ENCODE measurements around the gene OLFML3.
A peak's percentile ranks its signal among the peaks of the same experiment; 100 is the strongest.

Gene OLFML3, protein sequence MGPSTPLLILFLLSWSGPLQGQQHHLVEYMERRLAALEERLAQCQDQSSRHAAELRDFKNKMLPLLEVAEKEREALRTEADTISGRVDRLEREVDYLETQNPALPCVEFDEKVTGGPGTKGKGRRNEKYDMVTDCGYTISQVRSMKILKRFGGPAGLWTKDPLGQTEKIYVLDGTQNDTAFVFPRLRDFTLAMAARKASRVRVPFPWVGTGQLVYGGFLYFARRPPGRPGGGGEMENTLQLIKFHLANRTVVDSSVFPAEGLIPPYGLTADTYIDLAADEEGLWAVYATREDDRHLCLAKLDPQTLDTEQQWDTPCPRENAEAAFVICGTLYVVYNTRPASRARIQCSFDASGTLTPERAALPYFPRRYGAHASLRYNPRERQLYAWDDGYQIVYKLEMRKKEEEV

GRCh38 chr1:113978863-113979702, at the start of gene OLFML3:
Gene OLFML3, plus strand, starts transcription at chr1:113979474. Its CDS starts 43 bp downstream, at chr1:113979517.
- DNase-seq (ENCODE audit: low read depth in 3 of 3) = peak; percentile 9 to 46 (median 22)

- DNase-seq (ENCODE audit: low read depth in 3 of 3) = peak; percentile 26 to 51 (median 38)
Measured at GRCh38 chr1:113929750-113930498, 49.4 kb upstream of the OLFML3 start.

DNA sequence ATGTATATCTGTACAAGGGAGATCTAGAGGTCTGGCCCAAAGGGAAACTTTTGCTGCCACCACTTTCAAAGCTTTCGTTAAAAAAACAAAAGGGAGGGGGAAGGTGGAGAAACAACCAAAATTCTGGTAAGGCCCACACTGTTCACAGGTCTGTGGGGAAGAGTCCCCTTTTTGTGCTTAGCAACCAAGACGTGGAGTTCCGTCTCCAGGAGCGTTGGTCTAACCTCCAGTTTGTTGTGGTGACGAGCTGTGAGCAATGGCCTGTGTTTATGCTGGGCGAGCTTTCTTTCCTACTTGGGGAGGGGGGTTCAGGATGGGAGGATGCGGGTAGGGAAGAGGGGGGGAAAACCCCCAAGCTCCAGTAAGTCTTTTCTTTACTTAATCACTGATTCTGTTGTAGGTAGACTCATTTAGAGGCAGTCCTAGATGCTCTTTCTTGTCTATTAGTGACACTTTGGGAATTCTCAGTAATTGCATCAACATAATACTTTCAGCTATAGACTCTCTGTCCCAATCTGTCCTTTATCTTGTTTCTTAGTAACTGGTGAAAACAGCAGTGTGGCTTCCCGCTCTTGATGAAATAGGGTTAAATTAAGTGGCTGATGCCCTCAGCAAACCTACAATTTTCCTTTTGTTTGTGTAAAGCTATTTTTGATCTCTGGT, 48.6 kb upstream of the OLFML3 start:
- DNase-seq (ENCODE audit: low read depth in 3 of 3) = peak; percentile 25 to 60 (median 45)

DNA sequence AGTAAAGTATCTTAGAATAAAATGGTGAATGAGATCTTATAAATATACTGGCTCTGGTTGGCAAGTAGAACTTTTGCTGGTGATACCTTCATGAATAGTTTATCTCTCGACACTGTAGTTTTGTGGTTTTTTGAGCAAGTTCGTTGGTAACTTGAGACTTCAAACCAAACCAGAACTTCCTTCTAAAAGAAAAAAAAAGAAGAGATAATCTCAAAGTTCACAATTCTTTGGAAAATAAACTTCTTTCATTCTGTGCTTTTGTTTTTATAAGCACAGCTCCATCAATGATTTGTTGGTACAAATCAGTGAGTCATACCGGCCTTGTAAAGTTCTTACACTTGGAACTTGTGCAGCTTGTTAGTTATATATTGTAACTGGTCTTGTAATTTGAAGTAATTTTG, 47.8 kb upstream of the OLFML3 start:
- DNase-seq (ENCODE audit: low read depth in 3 of 3) = no peak

DNA sequence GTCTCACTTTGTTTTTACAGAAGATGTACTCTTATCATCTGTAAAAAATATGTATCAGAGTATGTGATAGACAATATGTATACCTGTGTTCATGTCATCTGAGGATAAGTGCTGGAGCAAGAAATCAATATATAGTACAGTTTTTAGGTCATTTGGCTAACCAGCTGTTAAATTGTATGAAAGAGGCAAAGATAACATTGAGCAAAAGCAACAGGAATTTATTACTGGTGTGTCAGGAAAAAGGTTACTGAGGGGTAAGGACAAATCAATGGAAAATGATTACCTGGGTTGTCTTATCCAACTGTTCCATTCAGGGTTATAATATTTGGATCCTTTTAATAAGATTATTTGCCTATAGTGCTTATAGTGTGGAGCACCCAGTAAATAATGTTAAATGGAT, 45.3 kb upstream of the OLFML3 start:
- no peak for DNase-seq (ENCODE audit: low read depth in 3 of 3)

GRCh38 chr1:113934511-113935055, 44.7 kb upstream of the OLFML3 start:
- DNase-seq (ENCODE audit: low read depth in 3 of 3) = no peak

- DNase-seq (ENCODE audit: low read depth in 3 of 3) = no peak
Measured at GRCh38 chr1:113935176-113935575, 44.1 kb upstream of the OLFML3 start.

DNA sequence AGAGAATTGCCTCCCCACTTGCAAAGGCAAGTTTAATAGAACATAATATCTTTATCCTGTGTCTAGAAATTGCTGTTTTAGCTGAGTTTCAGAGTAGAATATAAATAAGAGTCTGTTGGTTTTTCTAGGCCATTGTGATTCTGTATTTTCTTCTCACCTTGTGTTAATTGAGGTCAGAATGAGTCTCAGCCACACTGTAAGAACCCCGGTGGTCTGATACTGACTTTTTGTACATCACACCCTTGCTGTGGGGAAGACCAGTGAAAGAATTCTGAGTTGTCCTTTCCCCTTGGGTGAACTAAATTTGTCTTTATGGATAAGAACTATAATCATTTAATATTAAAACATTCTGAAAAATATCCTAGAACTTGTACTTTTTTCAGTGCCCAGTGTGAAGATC, 43.3 kb upstream of the OLFML3 start:
- no peak for DNase-seq (ENCODE audit: low read depth in 3 of 3)

DNA sequence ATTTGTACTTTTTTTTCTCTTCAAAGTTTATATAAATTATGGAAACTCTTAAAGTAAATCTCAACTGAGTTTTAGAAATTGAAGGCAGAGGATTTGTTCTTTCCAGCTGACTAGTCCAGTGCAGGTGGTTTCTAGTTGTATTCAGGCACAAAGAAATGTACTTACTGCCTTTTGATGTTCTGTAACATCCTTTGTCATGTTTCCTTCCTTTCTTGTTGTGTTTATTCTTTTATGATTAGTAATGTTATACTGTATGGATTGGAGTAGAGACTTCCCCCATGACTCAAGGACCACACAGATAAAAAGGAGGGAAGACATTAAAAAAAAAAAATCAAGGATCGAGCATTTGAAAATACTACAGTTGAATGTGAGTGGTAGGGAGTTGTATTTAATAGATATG, 42.1 kb upstream of the OLFML3 start:
- no peak for DNase-seq (ENCODE audit: low read depth in 3 of 3)

DNA sequence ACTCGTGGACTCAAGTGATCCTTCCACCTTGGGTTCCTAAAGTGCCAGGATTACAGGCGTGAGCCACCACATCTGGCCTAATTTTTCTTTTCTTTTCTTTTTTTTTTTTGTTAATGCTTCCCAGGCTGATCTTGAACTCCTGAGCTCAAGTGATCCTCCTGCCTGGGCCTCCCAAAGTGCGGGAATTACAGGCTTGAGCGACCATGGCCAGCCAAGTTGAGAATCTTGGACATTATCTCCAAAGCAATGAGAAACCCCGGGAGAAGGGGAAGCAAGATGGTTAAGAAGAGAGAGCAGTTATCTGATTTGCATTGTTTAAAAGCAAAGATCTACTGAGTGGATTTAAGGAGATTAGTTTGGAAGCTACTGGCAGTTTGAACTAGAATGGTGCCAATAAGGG, 41.1 kb upstream of the OLFML3 start:
- no peak for DNase-seq (ENCODE audit: low read depth in 3 of 3)

DNA sequence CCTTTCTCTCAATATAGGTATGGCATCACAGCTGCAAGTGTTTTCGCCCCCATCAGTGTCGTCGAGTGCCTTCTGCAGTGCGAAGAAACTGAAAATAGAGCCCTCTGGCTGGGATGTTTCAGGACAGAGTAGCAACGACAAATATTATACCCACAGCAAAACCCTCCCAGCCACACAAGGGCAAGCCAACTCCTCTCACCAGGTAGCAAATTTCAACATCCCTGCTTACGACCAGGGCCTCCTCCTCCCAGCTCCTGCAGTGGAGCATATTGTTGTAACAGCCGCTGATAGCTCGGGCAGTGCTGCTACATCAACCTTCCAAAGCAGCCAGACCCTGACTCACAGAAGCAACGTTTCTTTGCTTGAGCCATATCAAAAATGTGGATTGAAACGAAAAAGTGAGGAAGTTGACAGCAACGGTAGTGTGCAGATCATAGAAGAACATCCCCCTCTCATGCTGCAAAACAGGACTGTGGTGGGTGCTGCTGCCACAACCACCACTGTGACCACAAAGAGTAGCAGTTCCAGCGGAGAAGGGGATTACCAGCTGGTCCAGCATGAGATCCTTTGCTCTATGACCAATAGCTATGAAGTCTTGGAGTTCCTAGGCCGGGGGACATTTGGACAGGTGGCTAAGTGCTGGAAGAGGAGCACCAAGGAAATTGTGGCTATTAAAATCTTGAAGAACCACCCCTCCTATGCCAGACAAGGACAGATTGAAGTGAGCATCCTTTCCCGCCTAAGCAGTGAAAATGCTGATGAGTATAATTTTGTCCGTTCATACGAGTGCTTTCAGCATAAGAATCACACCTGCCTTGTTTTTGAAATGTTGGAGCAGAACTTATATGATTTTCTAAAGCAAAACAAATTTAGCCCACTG, 38.7 kb upstream of the OLFML3 start:
- peak in 2 of 3 experiments; percentile 12 to 38 for DNase-seq (ENCODE audit: low read depth in 3 of 3)

DNA sequence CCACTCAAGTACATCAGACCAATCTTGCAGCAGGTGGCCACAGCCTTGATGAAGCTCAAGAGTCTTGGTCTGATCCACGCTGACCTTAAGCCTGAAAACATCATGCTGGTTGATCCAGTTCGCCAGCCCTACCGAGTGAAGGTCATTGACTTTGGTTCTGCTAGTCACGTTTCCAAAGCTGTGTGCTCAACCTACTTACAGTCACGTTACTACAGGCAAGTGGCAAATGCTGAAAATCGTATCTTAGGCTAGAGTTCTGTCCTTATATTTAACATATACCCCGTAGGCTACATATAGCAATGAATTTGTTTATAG, 38.1 kb upstream of the OLFML3 start:
- no peak for DNase-seq (ENCODE audit: low read depth in 3 of 3)

- DNase-seq (ENCODE audit: low read depth in 3 of 3) = no peak
Measured at GRCh38 chr1:113942527-113942926, 36.7 kb upstream of the OLFML3 start.

GRCh38 chr1:113943028-113943811, 36.1 kb upstream of the OLFML3 start:
- DNase-seq (ENCODE audit: low read depth in 3 of 3) = no peak

DNA sequence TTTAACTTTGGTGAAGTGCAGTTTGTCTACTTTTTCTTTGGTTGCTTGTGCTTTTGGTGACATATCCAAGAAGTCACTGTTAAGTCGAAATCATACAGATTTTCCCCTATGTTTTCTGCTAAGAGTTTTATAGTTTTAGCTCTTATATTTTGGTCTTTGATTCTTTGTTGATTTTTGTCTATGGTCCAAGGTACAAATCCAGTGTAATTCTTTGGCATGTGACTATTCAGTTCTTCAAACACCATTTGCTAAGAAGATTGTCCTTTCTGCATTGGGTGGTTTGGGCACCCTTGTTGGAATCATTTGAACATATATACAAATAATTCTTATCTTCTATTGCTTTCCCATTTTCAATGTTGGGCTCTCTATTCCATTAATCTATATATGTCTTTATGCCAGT, 33.9 kb upstream of the OLFML3 start:
- no peak for DNase-seq (ENCODE audit: low read depth in 3 of 3)

DNA sequence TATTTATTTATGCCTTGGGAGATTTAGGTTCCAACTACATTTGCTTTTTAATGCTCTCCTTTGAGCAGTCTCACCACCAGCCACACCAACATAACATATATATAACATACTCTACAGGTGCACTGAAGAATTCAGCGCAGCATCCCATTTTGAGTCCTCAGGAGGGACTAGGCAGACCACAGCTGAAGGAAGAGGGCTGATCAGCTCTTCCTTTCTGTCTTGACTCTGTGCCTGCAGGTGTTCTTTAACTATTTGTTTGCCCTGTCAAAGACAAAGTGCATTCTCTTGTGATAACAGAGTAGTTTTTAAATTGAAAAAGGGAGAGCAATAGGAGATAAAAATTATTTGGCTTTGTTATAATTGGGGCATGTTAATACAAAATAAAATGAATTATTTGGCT, 33.2 kb upstream of the OLFML3 start:
- no peak for DNase-seq (ENCODE audit: low read depth in 3 of 3)

DNA sequence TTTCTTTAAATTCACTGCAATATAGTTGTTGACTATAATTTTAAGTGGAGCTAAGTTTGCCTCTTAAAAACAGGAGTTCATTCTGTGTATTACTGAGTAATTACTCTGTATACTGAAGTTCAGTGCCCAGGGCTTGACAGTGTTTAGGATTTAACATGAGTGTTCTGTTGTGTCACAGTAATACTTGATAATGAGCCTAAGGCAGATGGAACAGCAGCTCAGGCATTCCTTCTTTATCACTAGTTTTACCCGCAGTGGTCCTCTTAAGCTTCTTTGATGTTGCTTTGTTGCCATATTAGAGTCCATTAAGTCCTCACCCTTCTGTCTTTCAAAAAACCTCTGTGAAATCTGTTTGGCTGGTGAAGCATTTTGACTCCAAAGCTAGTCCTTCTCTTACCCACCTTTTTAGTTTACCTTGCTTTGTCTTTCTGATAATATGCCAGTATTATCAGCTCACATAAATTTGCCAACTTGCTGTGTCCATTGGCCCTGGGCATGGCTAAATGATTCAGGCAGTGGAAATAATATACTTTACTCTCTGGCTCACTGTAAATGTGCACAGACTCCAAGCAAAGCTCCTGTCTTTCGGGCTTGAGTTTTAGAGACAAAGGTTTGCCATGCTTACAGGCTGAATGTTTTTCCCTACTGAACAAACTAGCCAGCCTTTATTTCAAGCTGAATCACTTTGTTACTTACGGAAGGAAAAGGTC, 32.4 kb upstream of the OLFML3 start:
- DNase-seq (ENCODE audit: low read depth in 3 of 3) = no peak

GRCh38 chr1:113947388-113948107, 31.7 kb upstream of the OLFML3 start:
- DNase-seq (ENCODE audit: low read depth in 3 of 3) = no peak
